K562 (cell line): ENCODE data around the gene MYO1H. TPM values are rescaled to one million over a fixed set of nuclear protein-coding genes. Genes with fewer than 3 reads are reported as not detected.

Source experiments
- ATAC-seq: fragments of 200-7000 bp; cut with Tn5 transposase; 3 replicates; pipeline ENCODE4 v1.9.1; 2020; ENCODE audit warnings: moderate library complexity
- BruUV-seq: library from RNA; stranded (reverse); fragments of 400-500 nt; replicated peaks from 2 replicates; lab custom pipeline; 2021; lab: Mats Ljungman, UMichigan
- CTCF ChIA-PET: fragments of 300-600 bp; formaldehyde crosslinking; extraction: SDS; loops from one replicate; lab custom pipeline; 2021; ENCODE audit warnings: low intra/inter-chr PET ratio; lab: Yijun Ruan, JAX
- POLR2A ChIA-PET: fragments of 300-600, 350-650 bp; sonication (Branson Sonifier 250); formaldehyde crosslinking; extraction: SDS; loops from one replicate; lab custom pipeline; 2021; ENCODE audit warnings: antibody characterized with exemption, inconsistent platforms; lab: Yijun Ruan, JAX
- DNase-seq, 4 experiments: peaks; one replicate each; pipeline versions ENCODE4 v3.0.0 to v3.0.0-alpha.2; 2011 to 2018; ENCODE audit warnings: low spot score in 3 of 4, mixed read lengths in 3 of 4; ENCODE audit errors: extremely low read depth in 1 of 4
- FAIRE-seq: peaks from 2 replicates; lab custom pipeline; 2011; peaks lifted over from hg19 to GRCh38; lab: Jason Lieb, UNC
- H2AFZ ChIP-seq: 2 replicates; pipeline ENCODE4 v1.6.0; 2011; ENCODE audit warnings: low read depth, low read length, control low read depth, inconsistent platforms
- H3K27ac ChIP-seq: fragments of 200-600 bp; 3 replicates; pipeline ENCODE4 v1.8.0; 2011; ENCODE audit warnings: low read depth, mild to moderate bottlenecking, control low read depth, inconsistent platforms, low read length, moderate library complexity, mixed read lengths; ENCODE audit errors: extremely low read depth
- H3K27me3 ChIP-seq, 2 experiments: fragments of 300-600 bp in 1 of 2; 2 replicates in 1 of 2; 3 replicates in 1 of 2; pipeline versions ENCODE4 v1.6.0 to v1.8.0; 2011; ENCODE audit warnings: inconsistent platforms in 2 of 2, low read length in 2 of 2, mild to moderate bottlenecking in 1 of 2, mixed read lengths in 1 of 2, moderate library complexity in 1 of 2; ENCODE audit not compliant: control insufficient read depth in 2 of 2, insufficient read depth in 2 of 2
- H3K36me3 ChIP-seq: fragments of 300-600 bp; 3 replicates; pipeline ENCODE4 v1.8.0; 2011; ENCODE audit warnings: mild to moderate bottlenecking, low read length, inconsistent platforms; ENCODE audit not compliant: control insufficient read depth, insufficient read depth
- H3K4me1 ChIP-seq, 2 experiments: fragments of 200-600 bp in 1 of 2; replicated peaks in 1 of 2; 2 replicates in 1 of 2; 3 replicates in 1 of 2; pipeline versions ENCODE4 v1.5.1 to v1.8.0; 2011; ENCODE audit warnings: inconsistent platforms in 2 of 2, low read length in 2 of 2, mild to moderate bottlenecking in 1 of 2, mixed read lengths in 1 of 2, moderate library complexity in 1 of 2; ENCODE audit not compliant: control insufficient read depth in 2 of 2, insufficient read depth in 2 of 2
- H3K4me2 ChIP-seq: 2 replicates; pipeline ENCODE4 v1.6.1; 2011; ENCODE audit warnings: low read length, control low read depth, inconsistent platforms, mixed read lengths; ENCODE audit not compliant: insufficient read depth
- H3K4me3 ChIP-seq: fragments of 200-600 bp; sonication (generic), shearing (Covaris generic); 2 replicates; pipeline ENCODE4 v1.5.1; 2016; ENCODE audit warnings: control low read depth, inconsistent platforms
- H3K79me2 ChIP-seq: fragments of 200-600 bp; 3 replicates; pipeline ENCODE4 v1.8.0; 2011; ENCODE audit warnings: low read length, inconsistent platforms; ENCODE audit not compliant: control insufficient read depth, insufficient read depth
- H3K9ac ChIP-seq, 2 experiments: 2 replicates each; pipeline versions ENCODE4 v1.6.0 to v1.6.1; 2011; ENCODE audit warnings: low read depth in 2 of 2, low read length in 2 of 2, control low read depth in 1 of 2, inconsistent platforms in 1 of 2, mild to moderate bottlenecking in 1 of 2, mixed read lengths in 1 of 2; ENCODE audit not compliant: insufficient read depth in 1 of 2
- H3K9me1 ChIP-seq: one replicate; pipeline ENCODE4 v1.6.0; 2011; ENCODE audit warnings: inconsistent platforms, mild to moderate bottlenecking, low read length, moderate library complexity; ENCODE audit not compliant: control insufficient read depth, insufficient read depth
- H3K9me3 ChIP-seq: replicated peaks from 2 replicates; pipeline ENCODE4 v1.5.1; 2011; ENCODE audit warnings: low read depth, low read length, inconsistent platforms; ENCODE audit not compliant: control insufficient read depth, insufficient read depth
- H4K20me1 ChIP-seq: replicated peaks from 2 replicates; pipeline ENCODE4 v1.6.1; 2011; ENCODE audit warnings: low read length, inconsistent platforms, mixed read lengths; ENCODE audit not compliant: control insufficient read depth, insufficient read depth
- ATF1 ChIP-seq, 2 experiments: fragments of 450-650 bp in 1 of 2; IDR thresholded peaks; 2 replicates each; pipeline ENCODE4 v1.6.1; 2016; ENCODE audit warnings: missing compliant biosample characterization in 1 of 2, missing genetic modification characterization in 1 of 2
- FUS ChIP-seq: fragments of 200-400 bp; formaldehyde crosslinking; optimal IDR thresholded peaks from 2 replicates; pipeline ENCODE3; 2017; ENCODE audit warnings: low read depth, low read length
- HMG20A ChIP-seq: fragments of 450-650 bp; formaldehyde crosslinking; conservative IDR thresholded peaks from 2 replicates; pipeline ENCODE4 v1.4.0; 2020; ENCODE audit warnings: mild to moderate bottlenecking, mixed read lengths
- KDM1A ChIP-seq, 2 experiments: fragments of 450-650 bp; IDR thresholded peaks; 2 replicates each; pipeline ENCODE4 v1.6.1; 2016; ENCODE audit warnings: mild to moderate bottlenecking in 2 of 2
- OTX1 ChIP-seq: fragments of 450-650 bp; formaldehyde crosslinking; IDR thresholded peaks from 2 replicates; pipeline ENCODE4 v1.4.0; 2022; ENCODE audit warnings: mild to moderate bottlenecking
- PML ChIP-seq: IDR thresholded peaks from 2 replicates; pipeline ENCODE4 v1.6.1; 2012; ENCODE audit warnings: low read length, inconsistent platforms
- SMAD4 ChIP-seq: fragments of 250-450 bp; sonication (Bioruptor Pico); conservative IDR thresholded peaks from 2 replicates; pipeline ENCODE4 v1.8.0; 2021; ENCODE audit warnings: inconsistent platforms, mild to moderate bottlenecking, moderate library complexity
- SNIP1 ChIP-seq: fragments of 450-650 bp; IDR thresholded peaks from 2 replicates; pipeline ENCODE4 v1.7.1; 2017; ENCODE audit warnings: low read depth, mild to moderate bottlenecking
- ZBTB17 ChIP-seq: fragments of 450-650 bp; formaldehyde crosslinking; IDR thresholded peaks from 2 replicates; pipeline ENCODE4 v1.4.0; 2020; ENCODE audit warnings: mild to moderate bottlenecking
- ZFPM2 ChIP-seq: fragments of 250-450 bp; sonication (Bioruptor Pico); IDR thresholded peaks from 2 replicates; pipeline ENCODE4 v1.5.1; 2022; ENCODE audit warnings: mild to moderate bottlenecking
- ZNF143 ChIP-seq: sonication (generic); formaldehyde crosslinking; IDR thresholded peaks from 2 replicates; pipeline ENCODE4 v1.9.0; 2022; ENCODE audit warnings: mild to moderate bottlenecking, missing genetic modification reagents
- whole genome bisulfite sequencing: fragments of 100-300 bp; shearing (Covaris generic); methylation state at CpG from one replicate; pipeline ENCODE4 v1.1.6; 2016; ENCODE audit warnings: low coverage, mixed read lengths; ENCODE audit not compliant: insufficient coverage; ENCODE audit errors: missing lambda C conversion rate; 5-methylcytosine and 5-hydroxymethylcytosine counted together
- in situ Hi-C: fragments of 300-500 bp; cut with MboI; formaldehyde crosslinking; loops from 4 replicates; pipeline ENCODE4 v1.15.0; 2018; ENCODE audit warnings: inconsistent platforms, mixed read lengths
- intact Hi-C: fragments of 100-400 bp; cut with micrococcal nuclease; formaldehyde crosslinking; loops from 2 replicates; pipeline ENCODE4 v1.14.2; 2022
- polyA plus RNA-seq, 8 experiments: library from polyadenylated mRNA; depleted of rRNA in 4 of 8; stranded (reverse) in 5 of 8; unstranded in 3 of 8; fragments of >200 nt; fragmentation: Nextera tagmentation in 2 of 8; fragmentation: Illumina TruSeq in 1 of 8; extraction: Ambion mirVana in 2 of 8; extraction: Trizol in 1 of 8; gene quantifications; 2 replicates each; pipeline versions ENCODE4 v1.2.1 to v1.2.3, GENCODE V29; 2011 to 2014; ENCODE audit warnings: inconsistent platforms in 1 of 8, missing spikeins in 1 of 8
- total RNA-seq, 7 experiments: library from RNA; depleted of rRNA in 6 of 7; stranded (reverse); fragments of >200 nt in 6 of 7; fragmentation: Illumina TruSeq in 2 of 7; extraction: Trizol in 2 of 7; gene quantifications; 2 replicates each; pipeline versions ENCODE4 v1.2.1 to v1.2.3, GENCODE V29; 2011 to 2021; ENCODE audit warnings: low replicate concordance in 1 of 7
- TF ChIP-seq, protein P1 (sequence below), 2 experiments: fragments of 450-650 bp; IDR thresholded peaks; 2 replicates each; pipeline ENCODE4 v1.6.1; 2018; ENCODE audit warnings: mild to moderate bottlenecking in 2 of 2, low read depth in 1 of 2; ENCODE audit not compliant: partially characterized antibody in 2 of 2
- TF ChIP-seq, protein P2 (sequence below): IDR thresholded peaks from 2 replicates; pipeline ENCODE4 v1.6.1; 2012; ENCODE audit warnings: low read depth, low read length, improper control_type of control experiment, borderline replicate concordance
- TF ChIP-seq, protein P3 (sequence below), 2 experiments: IDR thresholded peaks; 2 replicates each; pipeline ENCODE4 v1.6.1; 2012; ENCODE audit warnings: improper control_type of control experiment in 2 of 2, low read depth in 2 of 2, low read length in 2 of 2, borderline replicate concordance in 1 of 2

MYO1H gene
- total and polyA plus RNA-seq, 9 of the 15 experiments (the other 6 are each of a cell fraction or from before 2014, with no cell fraction given), result not detected

DNA sequence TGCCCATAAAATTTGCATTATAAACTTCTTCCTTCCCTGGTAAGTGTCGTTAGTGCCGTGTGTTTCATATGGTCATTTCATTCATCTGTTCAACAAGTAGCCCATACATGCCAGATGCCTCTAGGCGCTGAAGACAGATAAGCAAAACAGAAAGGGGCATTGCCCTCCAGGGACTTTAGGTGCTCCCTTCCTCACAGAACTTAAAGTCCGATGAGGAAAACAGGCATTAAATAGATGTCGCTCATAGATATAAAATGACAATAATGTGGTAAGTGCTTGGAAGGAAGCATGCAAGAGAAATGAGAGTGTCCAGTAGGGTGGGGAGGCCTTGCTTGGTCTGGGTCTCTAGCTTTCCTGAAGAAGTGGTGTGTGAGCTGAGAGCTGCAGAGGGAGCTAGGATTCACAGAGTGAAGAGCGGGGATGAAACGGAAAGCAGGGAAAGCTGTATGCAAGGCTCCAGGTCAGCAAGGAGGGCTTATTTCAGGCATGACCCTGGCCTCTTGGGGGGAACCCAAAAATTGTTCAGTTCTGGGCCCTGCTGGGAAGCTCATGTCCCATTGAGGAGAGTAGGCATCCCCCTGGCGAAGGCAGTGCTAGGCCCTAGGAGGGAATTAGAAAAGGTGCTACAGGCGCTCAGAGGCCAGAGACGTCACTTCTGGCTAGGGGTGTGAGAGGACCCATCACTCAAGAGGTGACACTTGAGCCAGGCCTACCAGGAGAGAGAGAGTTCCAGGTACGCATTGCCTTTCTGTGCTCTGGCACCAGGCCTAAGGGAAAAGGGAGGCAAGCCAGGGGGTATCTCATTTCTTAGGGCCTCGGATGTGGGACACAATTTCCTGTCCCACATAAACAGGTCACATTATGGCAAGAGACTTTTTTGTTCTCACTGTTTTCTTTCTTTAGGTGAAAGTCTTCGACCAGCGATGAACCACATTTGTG is 141.6 kb downstream of the MYO1H start:
- intact Hi-C loops (no loop called here), in situ Hi-C loops (no loop called here)
- no peak overlapping the region for H3K4me2 ChIP-seq
- ATAC-seq (no peak), FAIRE-seq (no peak), DNase-seq (no peak)
- CTCF ChIA-PET, result no interaction called here
- peaks cover 82% of the 10 kb centered on the region for H3K36me3 ChIP-seq
- H3K9ac ChIP-seq, result no peak overlapping the region
- no peaks in the 10 kb centered on the region for H3K4me1 ChIP-seq
- no peak overlapping the region for H2AFZ ChIP-seq
- no peaks in the 10 kb centered on the region for H3K9me3 ChIP-seq
- WGBS, result 89% methylated on average over 14 of the region's 14 CpGs
- H3K4me3 ChIP-seq, result no peak overlapping the region
- no TSS peak for BruUV-seq
- no peaks in the 10 kb centered on the region for H4K20me1 ChIP-seq
- no peaks in the 10 kb centered on the region for H3K27me3 ChIP-seq
- H3K79me2 ChIP-seq, result no peaks in the 10 kb centered on the region
- H3K27ac ChIP-seq, result no peak overlapping the region
- H3K9me1 ChIP-seq, result no peaks in the 10 kb centered on the region
- POLR2A ChIA-PET, result no interaction called here
- no peak for TF ChIP-seq KDM1A (IDR thresholded peaks at IDR 0.05)
- no peak for TF ChIP-seq ATF1 (CRISPR knock-in tag; IDR thresholded peaks at IDR 0.05)
- no peak for TF ChIP-seq ATF1 (tag; IDR thresholded peaks at IDR 0.05)
- TF ChIP-seq OTX1 (CRISPR knock-in tag), result no peak
- no peak for TF ChIP-seq SNIP1
- TF ChIP-seq SMAD4 (CRISPR knock-in tag), result no peak
- TF ChIP-seq, protein P1, sequence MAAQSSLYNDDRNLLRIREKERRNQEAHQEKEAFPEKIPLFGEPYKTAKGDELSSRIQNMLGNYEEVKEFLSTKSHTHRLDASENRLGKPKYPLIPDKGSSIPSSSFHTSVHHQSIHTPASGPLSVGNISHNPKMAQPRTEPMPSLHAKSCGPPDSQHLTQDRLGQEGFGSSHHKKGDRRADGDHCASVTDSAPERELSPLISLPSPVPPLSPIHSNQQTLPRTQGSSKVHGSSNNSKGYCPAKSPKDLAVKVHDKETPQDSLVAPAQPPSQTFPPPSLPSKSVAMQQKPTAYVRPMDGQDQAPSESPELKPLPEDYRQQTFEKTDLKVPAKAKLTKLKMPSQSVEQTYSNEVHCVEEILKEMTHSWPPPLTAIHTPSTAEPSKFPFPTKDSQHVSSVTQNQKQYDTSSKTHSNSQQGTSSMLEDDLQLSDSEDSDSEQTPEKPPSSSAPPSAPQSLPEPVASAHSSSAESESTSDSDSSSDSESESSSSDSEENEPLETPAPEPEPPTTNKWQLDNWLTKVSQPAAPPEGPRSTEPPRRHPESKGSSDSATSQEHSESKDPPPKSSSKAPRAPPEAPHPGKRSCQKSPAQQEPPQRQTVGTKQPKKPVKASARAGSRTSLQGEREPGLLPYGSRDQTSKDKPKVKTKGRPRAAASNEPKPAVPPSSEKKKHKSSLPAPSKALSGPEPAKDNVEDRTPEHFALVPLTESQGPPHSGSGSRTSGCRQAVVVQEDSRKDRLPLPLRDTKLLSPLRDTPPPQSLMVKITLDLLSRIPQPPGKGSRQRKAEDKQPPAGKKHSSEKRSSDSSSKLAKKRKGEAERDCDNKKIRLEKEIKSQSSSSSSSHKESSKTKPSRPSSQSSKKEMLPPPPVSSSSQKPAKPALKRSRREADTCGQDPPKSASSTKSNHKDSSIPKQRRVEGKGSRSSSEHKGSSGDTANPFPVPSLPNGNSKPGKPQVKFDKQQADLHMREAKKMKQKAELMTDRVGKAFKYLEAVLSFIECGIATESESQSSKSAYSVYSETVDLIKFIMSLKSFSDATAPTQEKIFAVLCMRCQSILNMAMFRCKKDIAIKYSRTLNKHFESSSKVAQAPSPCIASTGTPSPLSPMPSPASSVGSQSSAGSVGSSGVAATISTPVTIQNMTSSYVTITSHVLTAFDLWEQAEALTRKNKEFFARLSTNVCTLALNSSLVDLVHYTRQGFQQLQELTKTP (IDR thresholded peaks at IDR 0.05; ENCODE audit: low read depth in 1 of 2, partially characterized antibody in 2 of 2), result no peak
- TF ChIP-seq FUS, result no peak
- no peak for TF ChIP-seq PML
- TF ChIP-seq HMG20A (CRISPR knock-in tag), result no peak
- no peak for TF ChIP-seq ZFPM2 (CRISPR knock-in tag)
- TF ChIP-seq, protein P2, sequence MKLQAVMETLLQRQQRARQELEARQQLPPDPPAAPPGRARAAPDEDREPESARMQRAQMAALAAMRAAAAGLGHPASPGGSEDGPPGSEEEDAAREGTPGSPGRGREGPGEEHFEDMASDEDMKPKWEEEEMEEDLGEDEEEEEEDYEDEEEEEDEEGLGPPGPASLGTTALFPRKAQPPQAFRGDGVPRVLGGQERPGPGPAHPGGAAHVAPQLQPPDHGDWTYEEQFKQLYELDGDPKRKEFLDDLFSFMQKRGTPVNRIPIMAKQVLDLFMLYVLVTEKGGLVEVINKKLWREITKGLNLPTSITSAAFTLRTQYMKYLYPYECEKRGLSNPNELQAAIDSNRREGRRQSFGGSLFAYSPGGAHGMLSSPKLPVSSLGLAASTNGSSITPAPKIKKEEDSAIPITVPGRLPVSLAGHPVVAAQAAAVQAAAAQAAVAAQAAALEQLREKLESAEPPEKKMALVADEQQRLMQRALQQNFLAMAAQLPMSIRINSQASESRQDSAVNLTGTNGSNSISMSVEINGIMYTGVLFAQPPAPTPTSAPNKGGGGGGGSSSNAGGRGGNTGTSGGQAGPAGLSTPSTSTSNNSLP, result no peak
- TF ChIP-seq, protein P3, sequence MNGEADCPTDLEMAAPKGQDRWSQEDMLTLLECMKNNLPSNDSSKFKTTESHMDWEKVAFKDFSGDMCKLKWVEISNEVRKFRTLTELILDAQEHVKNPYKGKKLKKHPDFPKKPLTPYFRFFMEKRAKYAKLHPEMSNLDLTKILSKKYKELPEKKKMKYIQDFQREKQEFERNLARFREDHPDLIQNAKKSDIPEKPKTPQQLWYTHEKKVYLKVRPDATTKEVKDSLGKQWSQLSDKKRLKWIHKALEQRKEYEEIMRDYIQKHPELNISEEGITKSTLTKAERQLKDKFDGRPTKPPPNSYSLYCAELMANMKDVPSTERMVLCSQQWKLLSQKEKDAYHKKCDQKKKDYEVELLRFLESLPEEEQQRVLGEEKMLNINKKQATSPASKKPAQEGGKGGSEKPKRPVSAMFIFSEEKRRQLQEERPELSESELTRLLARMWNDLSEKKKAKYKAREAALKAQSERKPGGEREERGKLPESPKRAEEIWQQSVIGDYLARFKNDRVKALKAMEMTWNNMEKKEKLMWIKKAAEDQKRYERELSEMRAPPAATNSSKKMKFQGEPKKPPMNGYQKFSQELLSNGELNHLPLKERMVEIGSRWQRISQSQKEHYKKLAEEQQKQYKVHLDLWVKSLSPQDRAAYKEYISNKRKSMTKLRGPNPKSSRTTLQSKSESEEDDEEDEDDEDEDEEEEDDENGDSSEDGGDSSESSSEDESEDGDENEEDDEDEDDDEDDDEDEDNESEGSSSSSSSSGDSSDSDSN (IDR thresholded peaks at IDR 0.05; ENCODE audit: borderline replicate concordance in 1 of 2, low read depth in 2 of 2, low read length in 2 of 2), result no peak
- TF ChIP-seq ZBTB17 (CRISPR knock-in tag), result no peak
- no peak for TF ChIP-seq ZNF143 (CRISPR knock-in tag)
